Neural progenitor cell (in vitro differentiated cells): Measurements from ENCODE around the gene ACOT12. TPM values are rescaled to one million over a fixed set of nuclear protein-coding genes. Genes with fewer than 3 reads are reported as not detected.

Experiments
- DNase-seq: peaks from one replicate; pipeline ENCODE4 v3.0.0-alpha.2; 2016; ENCODE audit warnings: low spot score
- H2AFZ ChIP-seq: fragments of 200-600 bp; sonication (generic); replicated peaks from 2 replicates; pipeline ENCODE4 v1.6.1; 2016; ENCODE audit warnings: antibody characterized with exemption
- H3F3A ChIP-seq: fragments of 200-600 bp; sonication (generic); 2 replicates; pipeline ENCODE4 v1.6.1; 2016; ENCODE audit warnings: antibody characterized with exemption, low read depth
- H3K27ac ChIP-seq: fragments of 200-600 bp; sonication (generic); 2 replicates; pipeline ENCODE4 v1.5.1; 2016; ENCODE audit warnings: mild to moderate bottlenecking
- H3K27me3 ChIP-seq: fragments of 200-600 bp; sonication (generic); 2 replicates; pipeline ENCODE4 v1.6.1; 2016; ENCODE audit warnings: mild to moderate bottlenecking, moderate library complexity
- H3K36me3 ChIP-seq: fragments of 200-600 bp; sonication (generic); 2 replicates; pipeline ENCODE4 v1.5.1; 2016
- H3K4me1 ChIP-seq: fragments of 200-600 bp; sonication (generic); 2 replicates; pipeline ENCODE4 v1.6.1; 2016; ENCODE audit warnings: mixed run types
- H3K4me2 ChIP-seq: fragments of 200-600 bp; sonication (generic); 2 replicates; pipeline ENCODE4 v1.6.1; 2016
- H3K4me3 ChIP-seq: fragments of 200-600 bp; sonication (generic); 2 replicates; pipeline ENCODE4 v1.5.1; 2016
- H3K79me2 ChIP-seq: fragments of 200-600 bp; sonication (generic); 2 replicates; pipeline ENCODE4 v1.6.1; 2016; ENCODE audit warnings: low read depth
- H3K9ac ChIP-seq: fragments of 200-600 bp; sonication (generic); 2 replicates; pipeline ENCODE4 v1.6.1; 2016
- H3K9me3 ChIP-seq: fragments of 200-600 bp; sonication (generic); 2 replicates; pipeline ENCODE4 v1.5.1; 2016; ENCODE audit warnings: low read depth
- H4K20me1 ChIP-seq: fragments of 200-600 bp; sonication (generic); 2 replicates; pipeline ENCODE4 v1.6.1; 2016; ENCODE audit warnings: low read depth
- H3K27ac Mint-ChIP-seq: 3 replicates; pipeline ENCODE4 v1.8.0; 2021; ENCODE audit warnings: mixed read lengths
- H3K27me3 Mint-ChIP-seq: 2 replicates; pipeline ENCODE4 v1.8.0; 2022; ENCODE audit warnings: low read depth, mild to moderate bottlenecking, inconsistent platforms, moderate library complexity, mixed read lengths; ENCODE audit not compliant: insufficient read depth
- H3K36me3 Mint-ChIP-seq: 3 replicates; pipeline ENCODE4 v1.8.0; 2021; ENCODE audit warnings: mixed read lengths
- H3K4me1 Mint-ChIP-seq: 3 replicates; pipeline ENCODE4 v1.8.0; 2021; ENCODE audit warnings: mixed read lengths
- H3K4me3 Mint-ChIP-seq: 3 replicates; pipeline ENCODE4 v1.8.0; 2021; ENCODE audit warnings: mild to moderate bottlenecking, moderate library complexity, mixed read lengths
- H3K9me3 Mint-ChIP-seq: 3 replicates; pipeline ENCODE4 v1.8.0; 2020; ENCODE audit warnings: mixed read lengths
- EZH2 ChIP-seq: fragments of 200-600 bp; sonication (generic); IDR thresholded peaks from 2 replicates; pipeline ENCODE4 v1.6.1; 2017; ENCODE audit warnings: antibody characterized with exemption, mild to moderate bottlenecking, moderate library complexity
- EZH2phosphoT487 ChIP-seq: fragments of 200-600 bp; sonication (generic); IDR thresholded peaks from 2 replicates; pipeline ENCODE4 v1.6.1; 2017; ENCODE audit warnings: antibody characterized with exemption
- total RNA-seq: library from RNA; depleted of rRNA; stranded (reverse); fragments of >200 nt; gene quantifications from 2 replicates; pipeline ENCODE4 v1.2.3, GENCODE V29; 2015; ENCODE audit warnings: low replicate concordance
- TF ChIP-seq, protein P1 (sequence below): fragments of 200-600 bp; sonication (generic); IDR thresholded peaks from 2 replicates; pipeline ENCODE4 v1.5.1; 2017; ENCODE audit warnings: antibody characterized with exemption, mild to moderate bottlenecking

Gene ACOT12
- 1.2 TPM in 1 of 2 replicates, not detected in the other for total RNA-seq

DNA sequence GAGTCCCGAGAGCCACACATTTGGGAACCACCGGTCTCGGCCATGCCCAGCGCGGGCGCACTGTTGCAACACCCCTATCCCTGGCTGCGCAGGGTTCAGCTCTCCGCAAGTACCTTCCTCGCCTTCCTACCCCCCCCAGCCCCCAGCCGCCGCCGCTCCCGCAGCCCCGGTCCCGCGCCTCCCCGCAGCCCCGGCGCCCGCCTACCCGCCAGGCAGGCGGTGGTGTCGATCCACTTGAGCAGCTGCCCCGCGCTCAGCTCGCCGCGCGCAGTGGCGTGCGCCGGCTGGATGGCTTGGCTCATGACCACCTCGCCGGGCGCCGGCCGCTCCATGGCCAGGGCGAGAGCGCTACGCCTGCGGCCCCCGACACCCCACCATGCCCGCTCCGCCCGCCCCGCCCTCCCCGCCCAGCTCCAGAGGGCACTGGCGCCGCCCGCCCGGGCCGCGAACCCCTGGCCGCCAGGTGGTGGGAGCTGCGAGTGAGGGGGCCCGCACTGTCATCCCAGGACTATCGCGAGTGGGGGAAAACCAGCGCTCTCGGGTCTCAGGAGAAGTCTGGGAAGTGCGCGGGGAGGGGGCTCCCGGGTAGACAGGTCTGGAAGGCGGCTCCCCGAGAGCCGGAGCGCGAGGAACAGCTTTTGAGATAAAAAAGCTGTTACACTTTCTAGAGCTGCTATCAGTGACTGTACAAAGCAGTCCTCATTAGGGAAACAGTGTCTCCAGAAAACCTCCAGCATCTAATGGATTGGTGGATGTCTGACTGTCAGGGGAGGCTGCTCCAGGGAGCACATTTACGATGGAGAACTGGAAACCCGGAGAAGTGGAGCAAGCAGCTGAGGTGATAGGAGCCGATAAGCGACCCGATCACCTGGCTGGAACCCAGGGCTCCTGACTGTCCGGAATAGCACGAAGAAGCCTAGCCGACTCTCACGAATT is at the start of gene ACOT12:
Gene ACOT12, minus strand, starts transcription at position 352 of the 936 bp plus-strand sequence. Its CDS starts 20 bp downstream, at position 332.
- no peaks in the 10 kb centered on the region for H3K36me3 Mint-ChIP-seq
- Histone ChIP-seq H3K9ac (no peak within 1 kb of the TSS), H3K4me2 (peak within 1 kb of the TSS; percentile 88), H3K79me2 (no peaks in the 10 kb centered on the region), H3K27ac (no peak within 1 kb of the TSS), H3K4me3 (peak within 1 kb of the TSS; percentile 74), H2AFZ (peak within 1 kb of the TSS; percentile 98), H3K27me3 (peaks cover 35% of the 10 kb centered on the region), H3F3A (peaks cover 29% of the 10 kb centered on the region), H3K36me3 (no peaks in the 10 kb centered on the region), H3K4me1 (peaks cover 6% of the 10 kb centered on the region), H3K9me3 (no peaks in the 10 kb centered on the region), H4K20me1 (no peaks in the 10 kb centered on the region)
- H3K4me1 Mint-ChIP-seq = peaks cover 11% of the 10 kb centered on the region
- no peaks in the 10 kb centered on the region for H3K9me3 Mint-ChIP-seq
- peak; percentile 77 for DNase-seq
- no peak within 1 kb of the TSS for H3K27ac Mint-ChIP-seq
- peak within 1 kb of the TSS; percentile 83 for H3K4me3 Mint-ChIP-seq
- TF ChIP-seq EZH2 = peak; percentile 49
- TF ChIP-seq, protein P1, sequence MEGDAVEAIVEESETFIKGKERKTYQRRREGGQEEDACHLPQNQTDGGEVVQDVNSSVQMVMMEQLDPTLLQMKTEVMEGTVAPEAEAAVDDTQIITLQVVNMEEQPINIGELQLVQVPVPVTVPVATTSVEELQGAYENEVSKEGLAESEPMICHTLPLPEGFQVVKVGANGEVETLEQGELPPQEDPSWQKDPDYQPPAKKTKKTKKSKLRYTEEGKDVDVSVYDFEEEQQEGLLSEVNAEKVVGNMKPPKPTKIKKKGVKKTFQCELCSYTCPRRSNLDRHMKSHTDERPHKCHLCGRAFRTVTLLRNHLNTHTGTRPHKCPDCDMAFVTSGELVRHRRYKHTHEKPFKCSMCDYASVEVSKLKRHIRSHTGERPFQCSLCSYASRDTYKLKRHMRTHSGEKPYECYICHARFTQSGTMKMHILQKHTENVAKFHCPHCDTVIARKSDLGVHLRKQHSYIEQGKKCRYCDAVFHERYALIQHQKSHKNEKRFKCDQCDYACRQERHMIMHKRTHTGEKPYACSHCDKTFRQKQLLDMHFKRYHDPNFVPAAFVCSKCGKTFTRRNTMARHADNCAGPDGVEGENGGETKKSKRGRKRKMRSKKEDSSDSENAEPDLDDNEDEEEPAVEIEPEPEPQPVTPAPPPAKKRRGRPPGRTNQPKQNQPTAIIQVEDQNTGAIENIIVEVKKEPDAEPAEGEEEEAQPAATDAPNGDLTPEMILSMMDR = no peak
- peaks cover 20% of the 10 kb centered on the region for H3K27me3 Mint-ChIP-seq

DNA sequence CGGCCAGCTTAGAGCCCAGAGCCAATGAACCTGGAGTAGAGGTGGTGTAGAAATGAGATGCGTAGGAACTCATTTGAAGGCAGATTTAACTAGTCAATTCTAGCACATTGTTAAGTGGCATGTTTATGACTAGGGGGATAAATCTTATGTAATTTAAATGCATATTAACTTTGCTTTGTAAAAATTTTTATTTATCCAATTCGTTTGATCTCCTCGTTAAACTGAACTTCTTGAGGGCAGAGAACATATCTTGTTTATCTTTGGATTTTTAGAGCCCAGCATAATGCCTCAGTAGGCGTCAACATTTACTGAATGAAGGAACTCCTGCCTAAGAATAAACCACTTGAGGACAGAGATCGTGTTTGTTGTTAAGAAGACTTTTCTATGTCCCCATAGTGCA is 41.1 kb upstream of the ACOT12 start:
- Histone ChIP-seq H3K79me2 (no peaks in the 10 kb centered on the region), H3K4me2 (no peak overlapping the region), H3K4me1 (peaks cover 12% of the 10 kb centered on the region), H3K4me3 (no peak overlapping the region), H2AFZ (no peak overlapping the region), H3K9ac (no peak overlapping the region), H4K20me1 (no peaks in the 10 kb centered on the region), H3K27me3 (no peaks in the 10 kb centered on the region), H3K36me3 (peaks cover 6% of the 10 kb centered on the region), H3F3A (peaks cover 16% of the 10 kb centered on the region), H3K27ac (no peak overlapping the region), H3K9me3 (no peaks in the 10 kb centered on the region)
- Mint-ChIP-seq H3K9me3 (peaks cover 7% of the 10 kb centered on the region), H3K27ac (no peak overlapping the region), H3K4me3 (no peak overlapping the region), H3K36me3 (peaks cover 22% of the 10 kb centered on the region), H3K27me3 (no peaks in the 10 kb centered on the region), H3K4me1 (peaks cover 13% of the 10 kb centered on the region)
- DNase-seq = no peak
- TF ChIP-seq EZH2phosphoT487 = no peak
- TF ChIP-seq, protein P1 = no peak
- TF ChIP-seq EZH2 = no peak

DNA sequence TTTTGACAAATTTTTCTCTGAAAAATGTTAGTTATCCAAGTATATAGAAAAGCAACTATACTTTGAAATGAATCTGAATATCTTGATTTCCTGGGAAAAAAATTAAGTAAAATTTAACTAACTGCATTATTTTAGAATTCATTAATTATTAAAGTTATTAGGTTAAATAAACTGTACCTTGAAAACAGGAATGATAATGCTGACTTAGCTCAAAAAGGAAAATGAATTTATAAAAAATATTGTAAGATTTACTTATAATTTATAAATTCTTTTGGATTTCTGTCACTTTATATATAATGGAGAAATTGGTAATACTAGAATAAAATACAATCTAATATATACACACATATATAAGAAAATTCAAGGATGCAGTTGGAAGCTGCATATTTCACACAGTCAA is 36.1 kb upstream of the ACOT12 start:
- H3K27me3 Mint-ChIP-seq = no peaks in the 10 kb centered on the region
- H3F3A ChIP-seq = peaks cover 25% of the 10 kb centered on the region
- H2AFZ ChIP-seq = no peak overlapping the region
- no peaks in the 10 kb centered on the region for H3K79me2 ChIP-seq
- H3K36me3 Mint-ChIP-seq = peaks cover 18% of the 10 kb centered on the region
- no peaks in the 10 kb centered on the region for H3K9me3 ChIP-seq
- peaks cover 7% of the 10 kb centered on the region for H3K9me3 Mint-ChIP-seq
- H3K4me3 ChIP-seq = no peak overlapping the region
- no peak overlapping the region for H3K27ac ChIP-seq
- peaks cover 3% of the 10 kb centered on the region for H3K36me3 ChIP-seq
- no peak overlapping the region for H3K4me2 ChIP-seq
- H4K20me1 ChIP-seq = no peaks in the 10 kb centered on the region
- no peak overlapping the region for H3K9ac ChIP-seq
- H3K4me3 Mint-ChIP-seq = no peak overlapping the region
- peaks cover 36% of the 10 kb centered on the region for H3K4me1 Mint-ChIP-seq
- DNase-seq = no peak
- H3K27ac Mint-ChIP-seq = no peak overlapping the region
- H3K27me3 ChIP-seq = no peaks in the 10 kb centered on the region
- H3K4me1 ChIP-seq = peaks cover 16% of the 10 kb centered on the region
- no peak for TF ChIP-seq EZH2phosphoT487
- TF ChIP-seq, protein P1 = no peak
- no peak for TF ChIP-seq EZH2
